ENCODE results near the gene TBK1.

DNA sequence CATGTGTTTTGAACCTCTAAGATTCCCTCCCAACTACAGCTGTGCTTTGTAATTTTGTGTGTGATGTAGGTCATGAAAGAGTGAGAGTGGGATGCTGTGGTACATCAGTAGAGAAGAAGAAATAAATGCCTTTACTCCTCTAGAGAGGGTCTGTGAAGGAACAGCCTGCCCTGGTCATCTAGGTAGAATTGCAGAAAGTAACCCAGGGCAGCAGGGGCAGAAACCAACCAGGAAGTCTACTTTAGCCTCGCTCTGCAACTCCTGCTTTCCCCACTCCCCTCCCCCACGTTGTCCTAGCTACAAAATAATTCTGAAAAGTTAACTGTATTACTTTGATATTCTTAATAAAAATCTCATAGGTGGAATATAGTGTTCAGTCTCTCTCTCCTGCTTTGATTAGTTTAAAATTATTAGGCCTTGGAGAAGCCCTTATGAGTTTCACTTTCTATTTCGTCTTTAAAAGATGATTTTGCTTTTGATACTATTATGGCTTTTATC lies 7.5 kb downstream of the TBK1 start:
- TF ChIP-seq, protein P1, sequence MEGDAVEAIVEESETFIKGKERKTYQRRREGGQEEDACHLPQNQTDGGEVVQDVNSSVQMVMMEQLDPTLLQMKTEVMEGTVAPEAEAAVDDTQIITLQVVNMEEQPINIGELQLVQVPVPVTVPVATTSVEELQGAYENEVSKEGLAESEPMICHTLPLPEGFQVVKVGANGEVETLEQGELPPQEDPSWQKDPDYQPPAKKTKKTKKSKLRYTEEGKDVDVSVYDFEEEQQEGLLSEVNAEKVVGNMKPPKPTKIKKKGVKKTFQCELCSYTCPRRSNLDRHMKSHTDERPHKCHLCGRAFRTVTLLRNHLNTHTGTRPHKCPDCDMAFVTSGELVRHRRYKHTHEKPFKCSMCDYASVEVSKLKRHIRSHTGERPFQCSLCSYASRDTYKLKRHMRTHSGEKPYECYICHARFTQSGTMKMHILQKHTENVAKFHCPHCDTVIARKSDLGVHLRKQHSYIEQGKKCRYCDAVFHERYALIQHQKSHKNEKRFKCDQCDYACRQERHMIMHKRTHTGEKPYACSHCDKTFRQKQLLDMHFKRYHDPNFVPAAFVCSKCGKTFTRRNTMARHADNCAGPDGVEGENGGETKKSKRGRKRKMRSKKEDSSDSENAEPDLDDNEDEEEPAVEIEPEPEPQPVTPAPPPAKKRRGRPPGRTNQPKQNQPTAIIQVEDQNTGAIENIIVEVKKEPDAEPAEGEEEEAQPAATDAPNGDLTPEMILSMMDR (IDR thresholded peaks at IDR 0.05; ENCODE audit: low read depth, low read length) = no peak
- no peak for TF ChIP-seq POLR2A (IDR thresholded peaks at IDR 0.05; ENCODE audit: extremely low read depth, insufficient read length)

Data from NB4 (cell line).